HepG2 (cell line): Measurements from ENCODE around the gene TSG101. TPM values are rescaled to one million over a fixed set of nuclear protein-coding genes. Genes with fewer than 3 reads are reported as not detected.

Experiments
- DNMT3B ChIP-seq: conservative IDR thresholded peaks from 2 replicates; pipeline ENCODE4 v1.6.1; 2016; ENCODE audit warnings: missing biosample characterization, control low read depth
- FOXA3 ChIP-seq: IDR thresholded peaks from 2 replicates; pipeline ENCODE4 v1.6.1; 2016; ENCODE audit warnings: missing genetic modification reagents, missing compliant biosample characterization
- FOXP1 ChIP-seq, 2 experiments: fragments of 450-650 bp in 1 of 2; IDR thresholded peaks; 2 replicates each; pipeline ENCODE4 v1.6.1; 2017 to 2018; ENCODE audit warnings: antibody characterized with exemption in 1 of 2
- GLI4 ChIP-seq: sonication (generic); formaldehyde crosslinking; IDR thresholded peaks from 2 replicates; pipeline ENCODE4 v1.5.1; 2020; ENCODE audit warnings: missing genetic modification reagents, mild to moderate bottlenecking, moderate library complexity, borderline replicate concordance
- HOXA5 ChIP-seq: sonication (generic); formaldehyde crosslinking; IDR thresholded peaks from 2 replicates; pipeline ENCODE4 v1.4.0; 2020; ENCODE audit warnings: missing genetic modification reagents
- MEF2D ChIP-seq: sonication (generic); formaldehyde crosslinking; IDR thresholded peaks from 2 replicates; pipeline ENCODE4 v1.5.1; 2020; ENCODE audit warnings: mild to moderate bottlenecking, missing genetic modification reagents
- MXD4 ChIP-seq: IDR thresholded peaks from 2 replicates; pipeline ENCODE4 v1.6.1; 2016; ENCODE audit warnings: mild to moderate bottlenecking, missing biosample characterization, missing genetic modification reagents
- NFIB ChIP-seq: sonication (generic); formaldehyde crosslinking; IDR thresholded peaks from 2 replicates; pipeline ENCODE4 v1.9.0; 2021; ENCODE audit warnings: missing genetic modification reagents, mild to moderate bottlenecking, borderline replicate concordance
- PAF1 ChIP-seq: IDR thresholded peaks from 2 replicates; pipeline ENCODE4 v1.6.1; 2016; ENCODE audit warnings: missing genetic modification reagents, missing compliant biosample characterization
- PHF8 ChIP-seq: sonication (generic); formaldehyde crosslinking; IDR thresholded peaks from 2 replicates; pipeline ENCODE4 v1.5.0; 2020; ENCODE audit warnings: missing genetic modification reagents
- POGZ ChIP-seq: sonication (generic); formaldehyde crosslinking; IDR thresholded peaks from 2 replicates; pipeline ENCODE4 v1.4.0; 2020; ENCODE audit warnings: mild to moderate bottlenecking, missing genetic modification reagents
- SRSF1 ChIP-seq: fragments of 200-400 bp; formaldehyde crosslinking; optimal IDR thresholded peaks from 2 replicates; pipeline ENCODE3; 2017; ENCODE audit warnings: mild to moderate bottlenecking, low read depth, low read length, moderate library complexity
- ZNF30 ChIP-seq: sonication (generic); formaldehyde crosslinking; IDR thresholded peaks from 2 replicates; pipeline ENCODE4 v1.5.0; 2020; ENCODE audit warnings: mild to moderate bottlenecking, missing genetic modification reagents
- ZNF546 ChIP-seq: sonication (generic); formaldehyde crosslinking; conservative IDR thresholded peaks from 2 replicates; pipeline ENCODE4 v1.8.1; 2023; ENCODE audit warnings: mild to moderate bottlenecking, missing genetic modification reagents
- polyA plus RNA-seq, 8 experiments: library from polyadenylated mRNA; depleted of rRNA in 3 of 8; stranded (reverse) in 7 of 8; unstranded in 1 of 8; fragments of >200 nt; fragmentation: Illumina TruSeq in 4 of 8; extraction: Trizol in 4 of 8; gene quantifications; 2 replicates each; pipeline versions ENCODE4 v1.2.1 to v1.2.3, GENCODE V29; 2011 to 2016; ENCODE audit warnings: low read depth in 4 of 8, missing spikeins in 1 of 8, mixed read lengths in 1 of 8; ENCODE audit not compliant: insufficient read depth in 1 of 8
- total RNA-seq, 5 experiments: library from RNA; depleted of rRNA; stranded (reverse); fragments of >200 nt; fragmentation: Illumina TruSeq; extraction: Trizol; gene quantifications; 2 replicates each; pipeline ENCODE4 v1.2.3, GENCODE V29; 2016; ENCODE audit warnings: low read depth in 1 of 5
- TF ChIP-seq, protein P1 (sequence below): sonication (generic); formaldehyde crosslinking; IDR thresholded peaks from 2 replicates; pipeline ENCODE4 v1.5.0; 2020; ENCODE audit warnings: mild to moderate bottlenecking, missing genetic modification reagents, borderline replicate concordance
- TF ChIP-seq, protein P2 (sequence below): sonication (generic); formaldehyde crosslinking; IDR thresholded peaks from 2 replicates; pipeline ENCODE4 v1.4.0; 2020; ENCODE audit warnings: missing genetic modification reagents, borderline replicate concordance
- TF ChIP-seq, protein P3 (sequence below): IDR thresholded peaks from 2 replicates; pipeline ENCODE4 v1.6.1; 2016; ENCODE audit warnings: low read depth, control low read depth

The TSG101 gene
- total and polyA plus RNA-seq, 2 of the 13 experiments (the other 11 are each of a cell fraction or from before 2014, with no cell fraction given): 69.3 to 206 TPM

- TF ChIP-seq, protein P1, sequence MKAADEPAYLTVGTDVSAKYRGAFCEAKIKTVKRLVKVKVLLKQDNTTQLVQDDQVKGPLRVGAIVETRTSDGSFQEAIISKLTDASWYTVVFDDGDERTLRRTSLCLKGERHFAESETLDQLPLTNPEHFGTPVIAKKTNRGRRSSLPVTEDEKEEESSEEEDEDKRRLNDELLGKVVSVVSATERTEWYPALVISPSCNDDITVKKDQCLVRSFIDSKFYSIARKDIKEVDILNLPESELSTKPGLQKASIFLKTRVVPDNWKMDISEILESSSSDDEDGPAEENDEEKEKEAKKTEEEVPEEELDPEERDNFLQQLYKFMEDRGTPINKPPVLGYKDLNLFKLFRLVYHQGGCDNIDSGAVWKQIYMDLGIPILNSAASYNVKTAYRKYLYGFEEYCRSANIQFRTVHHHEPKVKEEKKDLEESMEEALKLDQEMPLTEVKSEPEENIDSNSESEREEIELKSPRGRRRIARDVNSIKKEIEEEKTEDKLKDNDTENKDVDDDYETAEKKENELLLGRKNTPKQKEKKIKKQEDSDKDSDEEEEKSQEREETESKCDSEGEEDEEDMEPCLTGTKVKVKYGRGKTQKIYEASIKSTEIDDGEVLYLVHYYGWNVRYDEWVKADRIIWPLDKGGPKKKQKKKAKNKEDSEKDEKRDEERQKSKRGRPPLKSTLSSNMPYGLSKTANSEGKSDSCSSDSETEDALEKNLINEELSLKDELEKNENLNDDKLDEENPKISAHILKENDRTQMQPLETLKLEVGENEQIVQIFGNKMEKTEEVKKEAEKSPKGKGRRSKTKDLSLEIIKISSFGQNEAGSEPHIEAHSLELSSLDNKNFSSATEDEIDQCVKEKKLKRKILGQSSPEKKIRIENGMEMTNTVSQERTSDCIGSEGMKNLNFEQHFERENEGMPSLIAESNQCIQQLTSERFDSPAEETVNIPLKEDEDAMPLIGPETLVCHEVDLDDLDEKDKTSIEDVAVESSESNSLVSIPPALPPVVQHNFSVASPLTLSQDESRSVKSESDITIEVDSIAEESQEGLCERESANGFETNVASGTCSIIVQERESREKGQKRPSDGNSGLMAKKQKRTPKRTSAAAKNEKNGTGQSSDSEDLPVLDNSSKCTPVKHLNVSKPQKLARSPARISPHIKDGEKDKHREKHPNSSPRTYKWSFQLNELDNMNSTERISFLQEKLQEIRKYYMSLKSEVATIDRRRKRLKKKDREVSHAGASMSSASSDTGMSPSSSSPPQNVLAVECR (CRISPR knock-in tag): peak; percentile 97
- peak; percentile 65 for TF ChIP-seq MEF2D
- TF ChIP-seq FOXP1 (IDR thresholded peaks at IDR 0.05): no peak; the same call in 1 of the 2 replicates
- TF ChIP-seq FOXP1 (CRISPR knock-in tag; IDR thresholded peaks at IDR 0.05): peak; percentile 52
- TF ChIP-seq SRSF1: peak; percentile 88
- TF ChIP-seq ZNF30 (CRISPR knock-in tag): no peak
- TF ChIP-seq PHF8 (CRISPR knock-in tag): peak; percentile 99
- peak; percentile 54; the same call in 1 of the 2 replicates for TF ChIP-seq MXD4
- TF ChIP-seq NFIB (CRISPR knock-in tag): no peak
- TF ChIP-seq, protein P2, sequence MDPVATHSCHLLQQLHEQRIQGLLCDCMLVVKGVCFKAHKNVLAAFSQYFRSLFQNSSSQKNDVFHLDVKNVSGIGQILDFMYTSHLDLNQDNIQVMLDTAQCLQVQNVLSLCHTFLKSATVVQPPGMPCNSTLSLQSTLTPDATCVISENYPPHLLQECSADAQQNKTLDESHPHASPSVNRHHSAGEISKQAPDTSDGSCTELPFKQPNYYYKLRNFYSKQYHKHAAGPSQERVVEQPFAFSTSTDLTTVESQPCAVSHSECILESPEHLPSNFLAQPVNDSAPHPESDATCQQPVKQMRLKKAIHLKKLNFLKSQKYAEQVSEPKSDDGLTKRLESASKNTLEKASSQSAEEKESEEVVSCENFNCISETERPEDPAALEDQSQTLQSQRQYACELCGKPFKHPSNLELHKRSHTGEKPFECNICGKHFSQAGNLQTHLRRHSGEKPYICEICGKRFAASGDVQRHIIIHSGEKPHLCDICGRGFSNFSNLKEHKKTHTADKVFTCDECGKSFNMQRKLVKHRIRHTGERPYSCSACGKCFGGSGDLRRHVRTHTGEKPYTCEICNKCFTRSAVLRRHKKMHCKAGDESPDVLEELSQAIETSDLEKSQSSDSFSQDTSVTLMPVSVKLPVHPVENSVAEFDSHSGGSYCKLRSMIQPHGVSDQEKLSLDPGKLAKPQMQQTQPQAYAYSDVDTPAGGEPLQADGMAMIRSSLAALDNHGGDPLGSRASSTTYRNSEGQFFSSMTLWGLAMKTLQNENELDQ (CRISPR knock-in tag): no peak
- TF ChIP-seq DNMT3B (CRISPR knock-in tag): peak; percentile 79; the same call in 1 of the 2 replicates
- peak; percentile 75; the same call in 1 of the 2 replicates for TF ChIP-seq HOXA5 (CRISPR knock-in tag)
- TF ChIP-seq POGZ (CRISPR knock-in tag): peak; percentile 82
- TF ChIP-seq, protein P3, sequence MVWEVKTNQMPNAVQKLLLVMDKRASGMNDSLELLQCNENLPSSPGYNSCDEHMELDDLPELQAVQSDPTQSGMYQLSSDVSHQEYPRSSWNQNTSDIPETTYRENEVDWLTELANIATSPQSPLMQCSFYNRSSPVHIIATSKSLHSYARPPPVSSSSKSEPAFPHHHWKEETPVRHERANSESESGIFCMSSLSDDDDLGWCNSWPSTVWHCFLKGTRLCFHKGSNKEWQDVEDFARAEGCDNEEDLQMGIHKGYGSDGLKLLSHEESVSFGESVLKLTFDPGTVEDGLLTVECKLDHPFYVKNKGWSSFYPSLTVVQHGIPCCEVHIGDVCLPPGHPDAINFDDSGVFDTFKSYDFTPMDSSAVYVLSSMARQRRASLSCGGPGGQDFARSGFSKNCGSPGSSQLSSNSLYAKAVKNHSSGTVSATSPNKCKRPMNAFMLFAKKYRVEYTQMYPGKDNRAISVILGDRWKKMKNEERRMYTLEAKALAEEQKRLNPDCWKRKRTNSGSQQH (CRISPR knock-in tag): peak; percentile 63
- TF ChIP-seq GLI4 (CRISPR knock-in tag): peak; percentile 80; the same call in 1 of the 2 replicates
- peak; percentile 62; the same call in 1 of the 2 replicates for TF ChIP-seq ZNF546 (CRISPR knock-in tag)
- TF ChIP-seq PAF1 (CRISPR knock-in tag): no peak
- TF ChIP-seq FOXA3 (CRISPR knock-in tag): peak; percentile 79
Measured at GRCh38 chr11:18526521-18527296, at the start of gene TSG101 (continued).
